ENCODE results near the gene STAP1. TPM values are rescaled to one million over a fixed set of nuclear protein-coding genes. Genes with fewer than 3 reads are reported as not detected.
"Not testable (repeated sequence)": the region's sequence is repeated elsewhere in the genome, so short reads cannot be mapped to it uniquely, and the experiment has no call there.

STAP1 gene
- total RNA-seq, 1 donor from 2014 or later = not detected

DNA sequence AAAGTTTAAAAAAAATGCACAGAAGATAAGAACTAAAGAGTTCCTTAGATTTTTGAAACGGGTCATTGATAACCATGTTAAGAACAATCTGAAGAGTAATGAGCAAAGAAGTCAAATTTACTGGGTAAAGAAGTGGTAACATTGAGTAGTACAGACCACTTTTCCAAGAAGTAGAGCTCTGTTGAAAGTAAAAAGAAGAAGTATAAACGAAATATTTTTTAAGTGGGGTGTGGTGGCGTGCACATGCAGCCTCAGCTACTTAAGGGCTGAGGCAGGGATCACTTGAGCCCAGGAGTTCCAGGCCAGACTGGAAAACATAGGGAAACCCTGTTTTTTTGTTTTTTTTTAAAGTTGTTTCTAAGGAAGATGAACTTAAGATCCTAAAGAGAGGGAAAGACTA, 74.0 kb downstream of the STAP1 start:
- Mint-ChIP-seq H3K4me3 (ENCODE audit: unreplicated experiment) (no peak overlapping the region), H3K27me3 (ENCODE audit: unreplicated experiment) (no peaks in the 10 kb centered on the region), H3K9me3 (ENCODE audit: unreplicated experiment) (no peaks in the 10 kb centered on the region), H3K36me3 (ENCODE audit: unreplicated experiment) (peaks cover 6% of the 10 kb centered on the region), H3K27ac (ENCODE audit: unreplicated experiment) (no peak overlapping the region), H3K4me1 (ENCODE audit: low read depth, unreplicated experiment) (no peaks in the 10 kb centered on the region)
- TF ChIP-seq, protein P1, sequence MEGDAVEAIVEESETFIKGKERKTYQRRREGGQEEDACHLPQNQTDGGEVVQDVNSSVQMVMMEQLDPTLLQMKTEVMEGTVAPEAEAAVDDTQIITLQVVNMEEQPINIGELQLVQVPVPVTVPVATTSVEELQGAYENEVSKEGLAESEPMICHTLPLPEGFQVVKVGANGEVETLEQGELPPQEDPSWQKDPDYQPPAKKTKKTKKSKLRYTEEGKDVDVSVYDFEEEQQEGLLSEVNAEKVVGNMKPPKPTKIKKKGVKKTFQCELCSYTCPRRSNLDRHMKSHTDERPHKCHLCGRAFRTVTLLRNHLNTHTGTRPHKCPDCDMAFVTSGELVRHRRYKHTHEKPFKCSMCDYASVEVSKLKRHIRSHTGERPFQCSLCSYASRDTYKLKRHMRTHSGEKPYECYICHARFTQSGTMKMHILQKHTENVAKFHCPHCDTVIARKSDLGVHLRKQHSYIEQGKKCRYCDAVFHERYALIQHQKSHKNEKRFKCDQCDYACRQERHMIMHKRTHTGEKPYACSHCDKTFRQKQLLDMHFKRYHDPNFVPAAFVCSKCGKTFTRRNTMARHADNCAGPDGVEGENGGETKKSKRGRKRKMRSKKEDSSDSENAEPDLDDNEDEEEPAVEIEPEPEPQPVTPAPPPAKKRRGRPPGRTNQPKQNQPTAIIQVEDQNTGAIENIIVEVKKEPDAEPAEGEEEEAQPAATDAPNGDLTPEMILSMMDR (IDR thresholded peaks at IDR 0.05; ENCODE audit: partially characterized antibody, unreplicated experiment) = no peak
- DNase-seq = no peak

DNA sequence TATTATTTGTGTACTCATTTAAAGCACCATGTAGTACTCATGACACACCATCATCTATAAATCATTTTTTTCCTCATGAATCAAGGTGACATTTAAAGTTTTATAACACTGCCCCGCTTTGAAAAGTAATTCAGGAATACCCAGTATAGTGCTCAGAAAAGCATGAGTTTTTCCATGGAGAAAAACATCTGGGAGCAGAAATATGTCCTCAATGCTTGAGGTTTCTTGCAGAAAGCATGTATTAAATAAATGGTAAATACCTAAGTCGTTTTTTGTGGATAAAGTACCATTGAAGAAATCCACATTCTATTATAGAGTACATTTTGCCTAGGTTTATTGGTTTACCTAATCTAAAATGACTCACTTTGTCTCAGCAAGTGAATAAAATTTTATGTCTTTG, 76.2 kb downstream of the STAP1 start:
- H3K9me3 Mint-ChIP-seq (ENCODE audit: unreplicated experiment) = no peaks in the 10 kb centered on the region
- peaks cover 2% of the 10 kb centered on the region for H3K4me1 Mint-ChIP-seq (ENCODE audit: low read depth, unreplicated experiment)
- no peak for DNase-seq
- H3K27me3 Mint-ChIP-seq (ENCODE audit: unreplicated experiment) = no peaks in the 10 kb centered on the region
- no peak overlapping the region for H3K27ac Mint-ChIP-seq (ENCODE audit: unreplicated experiment)
- TF ChIP-seq, protein P1 (IDR thresholded peaks at IDR 0.05; ENCODE audit: partially characterized antibody, unreplicated experiment) = no peak
- peaks cover 19% of the 10 kb centered on the region for H3K36me3 Mint-ChIP-seq (ENCODE audit: unreplicated experiment)
- H3K4me3 Mint-ChIP-seq (ENCODE audit: unreplicated experiment) = no peak overlapping the region

DNA sequence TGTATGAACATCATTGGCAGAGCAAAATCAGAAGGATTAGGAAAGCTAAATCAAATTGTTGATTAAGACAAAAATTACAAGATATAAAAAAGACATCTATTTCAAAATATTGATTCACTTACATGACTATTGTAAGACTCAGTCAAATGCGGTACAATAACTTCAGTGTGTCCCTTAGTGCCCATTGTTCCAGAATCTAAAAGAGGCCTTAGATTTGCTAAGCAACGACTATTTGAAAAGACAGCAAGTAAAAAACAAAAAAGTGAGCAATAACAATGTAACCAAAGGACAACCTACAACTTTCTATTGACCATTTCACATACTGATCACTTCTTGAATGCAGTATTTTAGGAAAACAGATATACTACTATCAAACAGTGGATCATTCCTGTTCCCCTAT, 76.8 kb downstream of the STAP1 start:
- H3K4me3 Mint-ChIP-seq (ENCODE audit: unreplicated experiment) = no peak overlapping the region
- peaks cover 19% of the 10 kb centered on the region for H3K36me3 Mint-ChIP-seq (ENCODE audit: unreplicated experiment)
- no peaks in the 10 kb centered on the region for H3K9me3 Mint-ChIP-seq (ENCODE audit: unreplicated experiment)

DNA sequence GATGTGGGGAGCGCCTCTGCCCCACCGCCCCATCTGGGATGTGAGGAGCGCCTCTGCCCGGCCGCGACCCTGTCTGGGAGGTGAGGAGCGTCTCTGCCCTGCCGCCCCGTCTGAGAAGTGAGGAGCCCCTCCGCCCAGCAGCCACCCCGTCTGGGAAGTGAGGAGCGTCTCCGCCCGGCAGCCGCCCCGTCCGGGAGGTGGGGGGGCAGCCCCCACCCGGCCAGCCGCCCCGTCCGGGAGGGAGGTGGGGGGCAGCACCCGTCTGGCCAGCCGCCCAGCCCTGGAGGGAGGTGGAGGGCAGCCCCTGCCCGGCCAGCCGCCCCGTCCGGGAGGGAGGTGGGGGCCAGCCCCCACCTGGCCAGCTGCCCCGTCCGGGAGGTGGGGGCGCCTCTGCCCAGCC, 78.5 kb downstream of the STAP1 start:
- peaks cover 19% of the 10 kb centered on the region for H3K36me3 Mint-ChIP-seq (ENCODE audit: unreplicated experiment)
- not testable (repeated sequence) for H3K27ac Mint-ChIP-seq (ENCODE audit: unreplicated experiment); H3K9me3 Mint-ChIP-seq (ENCODE audit: unreplicated experiment); H3K4me1 Mint-ChIP-seq (ENCODE audit: low read depth, unreplicated experiment); H3K4me3 Mint-ChIP-seq (ENCODE audit: unreplicated experiment); H3K27me3 Mint-ChIP-seq (ENCODE audit: unreplicated experiment)
- peak; percentile 16 for DNase-seq

More for the DNA sequence above, 76.8 kb downstream of the STAP1 start:
- H3K27ac Mint-ChIP-seq (ENCODE audit: unreplicated experiment) = no peak overlapping the region
- DNase-seq = no peak
- H3K4me1 Mint-ChIP-seq (ENCODE audit: low read depth, unreplicated experiment) = peaks cover 2% of the 10 kb centered on the region
- TF ChIP-seq, protein P1 (IDR thresholded peaks at IDR 0.05; ENCODE audit: partially characterized antibody, unreplicated experiment) = no peak
- H3K27me3 Mint-ChIP-seq (ENCODE audit: unreplicated experiment) = no peaks in the 10 kb centered on the region

DNA sequence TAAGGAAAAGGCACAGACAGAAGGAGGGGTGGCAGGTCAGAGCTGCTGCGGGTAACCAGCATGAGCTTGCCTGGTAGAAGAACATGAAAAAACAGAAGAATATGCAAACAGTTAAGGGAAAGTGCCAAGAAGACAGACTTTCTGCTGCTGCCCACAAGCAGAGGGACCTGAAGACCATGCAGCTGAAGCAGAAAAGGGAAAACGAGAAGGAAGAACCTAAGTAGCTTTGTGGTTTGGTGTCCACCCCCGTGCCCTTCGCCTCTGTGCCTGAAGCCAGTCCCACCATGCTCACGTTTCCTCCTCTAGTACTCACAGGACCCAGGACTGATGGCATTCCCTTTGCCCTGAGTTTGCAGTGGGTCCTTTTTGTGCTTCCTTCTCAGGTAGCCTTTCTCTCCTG, 79.6 kb downstream of the STAP1 start:
- Mint-ChIP-seq H3K9me3 (ENCODE audit: unreplicated experiment) (no peaks in the 10 kb centered on the region), H3K27ac (ENCODE audit: unreplicated experiment) (peak overlapping the region; percentile 62), H3K27me3 (ENCODE audit: unreplicated experiment) (no peaks in the 10 kb centered on the region), H3K4me1 (ENCODE audit: low read depth, unreplicated experiment) (peaks cover 3% of the 10 kb centered on the region), H3K36me3 (ENCODE audit: unreplicated experiment) (peaks cover 19% of the 10 kb centered on the region), H3K4me3 (ENCODE audit: unreplicated experiment) (no peak overlapping the region)
- TF ChIP-seq, protein P1 (IDR thresholded peaks at IDR 0.05; ENCODE audit: partially characterized antibody, unreplicated experiment) = no peak
- DNase-seq = no peak

DNA sequence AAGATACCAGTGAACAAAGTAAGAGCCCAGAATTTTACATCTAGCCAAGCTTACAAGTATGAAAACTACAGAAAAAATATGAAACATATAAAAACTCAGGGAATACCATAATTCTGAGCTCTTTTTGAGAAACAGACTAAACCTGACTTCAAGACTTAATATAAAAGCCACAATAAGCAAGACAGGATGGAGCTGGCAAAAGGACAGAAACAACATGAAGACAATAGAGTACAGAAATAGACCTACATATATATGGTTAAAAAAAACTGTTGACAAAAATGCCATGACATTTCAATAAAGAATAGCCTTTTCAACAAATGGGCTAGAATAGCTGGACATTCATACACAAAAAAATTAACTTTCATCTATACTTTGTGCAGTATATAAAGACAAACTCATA, 93.0 kb downstream of the STAP1 start:
- peaks cover 2% of the 10 kb centered on the region for H3K27me3 Mint-ChIP-seq (ENCODE audit: unreplicated experiment)
- no peak for DNase-seq
- H3K36me3 Mint-ChIP-seq (ENCODE audit: unreplicated experiment) = peaks cover 10% of the 10 kb centered on the region
- no peaks in the 10 kb centered on the region for H3K4me1 Mint-ChIP-seq (ENCODE audit: low read depth, unreplicated experiment)
- H3K27ac Mint-ChIP-seq (ENCODE audit: unreplicated experiment) = no peak overlapping the region
- H3K9me3 Mint-ChIP-seq (ENCODE audit: unreplicated experiment) = peaks cover 3% of the 10 kb centered on the region
- TF ChIP-seq, protein P1 (IDR thresholded peaks at IDR 0.05; ENCODE audit: partially characterized antibody, unreplicated experiment) = no peak
- no peak overlapping the region for H3K4me3 Mint-ChIP-seq (ENCODE audit: unreplicated experiment)
